K562 (cell line): ENCODE measurements around the gene PPP1R14B. TPM values are rescaled to one million over a fixed set of nuclear protein-coding genes. Genes with fewer than 3 reads are reported as not detected.

Experiments used
- ATF1 ChIP-seq, 2 experiments: fragments of 450-650 bp in 1 of 2; IDR thresholded peaks; 2 replicates each; pipeline ENCODE4 v1.6.1; 2016; ENCODE audit warnings: missing compliant biosample characterization in 1 of 2, missing genetic modification characterization in 1 of 2
- EGR1 ChIP-seq: fragments of 450-650 bp; conservative IDR thresholded peaks from 2 replicates; pipeline ENCODE4 v1.6.1; 2017; ENCODE audit warnings: mild to moderate bottlenecking
- ETV5 ChIP-seq: sonication (generic); formaldehyde crosslinking; IDR thresholded peaks from 2 replicates; pipeline ENCODE4 v1.4.0; 2020; ENCODE audit warnings: low read depth, mild to moderate bottlenecking, missing genetic modification reagents
- GABPA ChIP-seq: fragments of 200-800 bp; sonication (Bioruptor generic); conservative IDR thresholded peaks from 2 replicates; pipeline ENCODE4 v1.6.1; 2016; ENCODE audit warnings: low read depth, missing genetic modification characterization, missing compliant biosample characterization
- KDM5B ChIP-seq: fragments of 200-600 bp; sonication (generic); IDR thresholded peaks from 2 replicates; pipeline ENCODE4 v1.6.1; 2012; ENCODE audit warnings: low read depth, mild to moderate bottlenecking, moderate library complexity, low read length, control low read depth, inconsistent platforms; ENCODE audit not compliant: insufficient replicate concordance
- MTF1 ChIP-seq: fragments of 250-450 bp; sonication (Bioruptor Pico); IDR thresholded peaks from 2 replicates; pipeline ENCODE4 v1.9.0; 2021; ENCODE audit warnings: moderate library complexity, mild to moderate bottlenecking, inconsistent platforms, borderline replicate concordance
- RBFOX2 ChIP-seq: fragments of 200-400 bp; formaldehyde crosslinking; IDR thresholded peaks from 2 replicates; pipeline ENCODE4 v1.6.1; 2017; ENCODE audit warnings: low read depth, mild to moderate bottlenecking, low read length, moderate library complexity
- RBM39 ChIP-seq: fragments of 200-400 bp; formaldehyde crosslinking; optimal IDR thresholded peaks from 2 replicates; pipeline ENCODE3; 2018; ENCODE audit warnings: low read depth, low read length
- SIN3A ChIP-seq, 2 experiments: fragments of 150-350 bp in 1 of 2; IDR thresholded peaks; 2 replicates each; pipeline ENCODE4 v1.6.1; 2011 to 2016; ENCODE audit warnings: borderline replicate concordance in 2 of 2, low read depth in 2 of 2, low read length in 2 of 2, mild to moderate bottlenecking in 2 of 2, moderate library complexity in 2 of 2; ENCODE audit not compliant: control insufficient read depth in 1 of 2
- TARDBP ChIP-seq: fragments of 450-650 bp; IDR thresholded peaks from 2 replicates; pipeline ENCODE4 v1.6.1; 2016
- XRCC3 ChIP-seq: fragments of 450-650 bp; IDR thresholded peaks from 2 replicates; pipeline ENCODE4 v1.6.1; 2017; ENCODE audit warnings: mild to moderate bottlenecking, moderate library complexity
- ZFX ChIP-seq: sonication (generic); formaldehyde crosslinking; IDR thresholded peaks from 2 replicates; pipeline ENCODE4 v1.8.0; 2022; ENCODE audit warnings: mild to moderate bottlenecking, missing genetic modification reagents, moderate library complexity
- ZNF143 ChIP-seq: sonication (generic); formaldehyde crosslinking; IDR thresholded peaks from 2 replicates; pipeline ENCODE4 v1.9.0; 2022; ENCODE audit warnings: mild to moderate bottlenecking, missing genetic modification reagents
- ZNF384 ChIP-seq: IDR thresholded peaks from 2 replicates; pipeline ENCODE4 v1.6.1; 2012; ENCODE audit warnings: low read depth, low read length, improper control_type of control experiment
- ZNF785 ChIP-seq: fragments of 250-450 bp; sonication (Bioruptor Pico); IDR thresholded peaks from 2 replicates; pipeline ENCODE4 v1.4.0; 2020; ENCODE audit warnings: mild to moderate bottlenecking
- polyA plus RNA-seq, 8 experiments: library from polyadenylated mRNA; depleted of rRNA in 4 of 8; stranded (reverse) in 5 of 8; unstranded in 3 of 8; fragments of >200 nt; fragmentation: Nextera tagmentation in 2 of 8; fragmentation: Illumina TruSeq in 1 of 8; extraction: Ambion mirVana in 2 of 8; extraction: Trizol in 1 of 8; gene quantifications; 2 replicates each; pipeline versions ENCODE4 v1.2.1 to v1.2.3, GENCODE V29; 2011 to 2014; ENCODE audit warnings: inconsistent platforms in 1 of 8, missing spikeins in 1 of 8
- total RNA-seq, 7 experiments: library from RNA; depleted of rRNA in 6 of 7; stranded (reverse); fragments of >200 nt in 6 of 7; fragmentation: Illumina TruSeq in 2 of 7; extraction: Trizol in 2 of 7; gene quantifications; 2 replicates each; pipeline versions ENCODE4 v1.2.1 to v1.2.3, GENCODE V29; 2011 to 2021; ENCODE audit warnings: low replicate concordance in 1 of 7
- TF ChIP-seq, protein P1 (sequence below): sonication (generic); formaldehyde crosslinking; IDR thresholded peaks from 2 replicates; pipeline ENCODE4 v1.4.0; 2020; ENCODE audit warnings: mild to moderate bottlenecking, missing genetic modification reagents
- TF ChIP-seq, protein P2 (sequence below): sonication (generic); formaldehyde crosslinking; IDR thresholded peaks from 2 replicates; pipeline ENCODE4 v1.8.0; 2022; ENCODE audit warnings: mild to moderate bottlenecking, low read depth, missing genetic modification reagents

PPP1R14B gene
- total and polyA plus RNA-seq, 9 of the 15 experiments (the other 6 are each of a cell fraction or from before 2014, with no cell fraction given): 7.7 to 566 (median 212) TPM

GRCh38 chr11:64246871-64247728 is at the start of gene PPP1R14B (continued):
- TF ChIP-seq, protein P1, sequence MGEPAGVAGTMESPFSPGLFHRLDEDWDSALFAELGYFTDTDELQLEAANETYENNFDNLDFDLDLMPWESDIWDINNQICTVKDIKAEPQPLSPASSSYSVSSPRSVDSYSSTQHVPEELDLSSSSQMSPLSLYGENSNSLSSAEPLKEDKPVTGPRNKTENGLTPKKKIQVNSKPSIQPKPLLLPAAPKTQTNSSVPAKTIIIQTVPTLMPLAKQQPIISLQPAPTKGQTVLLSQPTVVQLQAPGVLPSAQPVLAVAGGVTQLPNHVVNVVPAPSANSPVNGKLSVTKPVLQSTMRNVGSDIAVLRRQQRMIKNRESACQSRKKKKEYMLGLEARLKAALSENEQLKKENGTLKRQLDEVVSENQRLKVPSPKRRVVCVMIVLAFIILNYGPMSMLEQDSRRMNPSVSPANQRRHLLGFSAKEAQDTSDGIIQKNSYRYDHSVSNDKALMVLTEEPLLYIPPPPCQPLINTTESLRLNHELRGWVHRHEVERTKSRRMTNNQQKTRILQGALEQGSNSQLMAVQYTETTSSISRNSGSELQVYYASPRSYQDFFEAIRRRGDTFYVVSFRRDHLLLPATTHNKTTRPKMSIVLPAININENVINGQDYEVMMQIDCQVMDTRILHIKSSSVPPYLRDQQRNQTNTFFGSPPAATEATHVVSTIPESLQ (CRISPR knock-in tag): 0 out of 2 replicates have a peak, but pooled peaks have one; percentile 55
- TF ChIP-seq ZNF143 (CRISPR knock-in tag) (peak; percentile 91), XRCC3 (no peak), TARDBP (peak; percentile 63; the same call in 1 of the 2 replicates), MTF1 (CRISPR knock-in tag) (no peak), ZNF384 (no peak; the same call in 1 of the 2 replicates), ZFX (CRISPR knock-in tag) (peak; percentile 89), KDM5B (peak; percentile 62), GABPA (tag) (peak; percentile 78), RBM39 (peak; percentile 62), ZNF785 (CRISPR knock-in tag) (no peak), RBFOX2 (peak; percentile 92), SIN3A (IDR thresholded peaks at IDR 0.05; ENCODE audit: borderline replicate concordance in 2 of 2, control insufficient read depth in 1 of 2, low read depth in 2 of 2, low read length in 2 of 2) (peak; percentile 76 to 78; a peak in 1 of 4 replicates), EGR1 (peak; percentile 76), ETV5 (CRISPR knock-in tag) (peak; percentile 59; the same call in 1 of the 2 replicates), ATF1 (CRISPR knock-in tag; IDR thresholded peaks at IDR 0.05) (no peak), ATF1 (tag; IDR thresholded peaks at IDR 0.05) (peak; percentile 62)
- TF ChIP-seq, protein P2, sequence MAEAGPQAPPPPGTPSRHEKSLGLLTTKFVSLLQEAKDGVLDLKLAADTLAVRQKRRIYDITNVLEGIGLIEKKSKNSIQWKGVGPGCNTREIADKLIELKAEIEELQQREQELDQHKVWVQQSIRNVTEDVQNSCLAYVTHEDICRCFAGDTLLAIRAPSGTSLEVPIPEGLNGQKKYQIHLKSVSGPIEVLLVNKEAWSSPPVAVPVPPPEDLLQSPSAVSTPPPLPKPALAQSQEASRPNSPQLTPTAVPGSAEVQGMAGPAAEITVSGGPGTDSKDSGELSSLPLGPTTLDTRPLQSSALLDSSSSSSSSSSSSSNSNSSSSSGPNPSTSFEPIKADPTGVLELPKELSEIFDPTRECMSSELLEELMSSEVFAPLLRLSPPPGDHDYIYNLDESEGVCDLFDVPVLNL (CRISPR knock-in tag): no peak
